ENCODE results near the gene SUCLG2. TPM values are rescaled to one million over a fixed set of nuclear protein-coding genes. Genes with fewer than 3 reads are reported as not detected.

SUCLG2 gene
- total RNA-seq, 1 experiment from 2014 or later = 38.5 TPM

DNA sequence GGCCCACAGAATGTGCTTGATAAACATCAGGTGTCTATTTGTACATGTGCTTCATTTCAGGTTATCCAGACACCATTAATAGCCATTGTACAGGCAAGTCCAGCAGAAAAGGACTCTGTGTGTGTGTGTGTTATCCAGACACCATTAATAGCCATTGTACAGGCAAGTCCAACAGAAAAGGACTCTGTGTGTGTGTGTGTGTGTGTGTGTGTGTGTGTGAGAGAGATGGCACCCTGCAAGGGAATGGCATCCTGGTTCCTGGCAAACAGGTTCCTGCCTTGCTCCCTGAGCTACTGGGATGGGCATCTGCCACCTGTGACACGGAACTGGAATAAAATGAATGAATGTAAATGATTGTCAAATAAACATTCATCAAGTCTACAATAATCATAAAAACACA lies 11.7 kb downstream of the SUCLG2 start:
- no peak overlapping the region for H3K4ac ChIP-seq (ENCODE audit: low read depth, low read length)
- no peaks in the 10 kb centered on the region for H3K79me2 ChIP-seq (ENCODE audit: insufficient read depth, low read length)
- no peak overlapping the region for H3K27ac Mint-ChIP-seq
- H4K91ac ChIP-seq (ENCODE audit: insufficient read length, low read depth, low read length) = no peak overlapping the region
- H3K9me3 ChIP-seq (ENCODE audit: control insufficient read depth, low read depth, low read length) = no peaks in the 10 kb centered on the region
- no peak overlapping the region for H3K4me2 ChIP-seq (ENCODE audit: insufficient read depth, insufficient read length, low read length)
- H3T11ph ChIP-seq (ENCODE audit: low read length) = no peak overlapping the region
- H3K4me1 Mint-ChIP-seq = no peaks in the 10 kb centered on the region
- no peak overlapping the region for H3K9ac ChIP-seq (ENCODE audit: extremely low read depth, insufficient read length, low read length)
- H2BK15ac ChIP-seq (ENCODE audit: low read depth, low read length) = no peak overlapping the region
- H3K9me3 Mint-ChIP-seq = no peaks in the 10 kb centered on the region; a peak in 1 of 5 replicates
- H3K14ac ChIP-seq (ENCODE audit: insufficient read depth, low read length) = no peak overlapping the region
- no peak overlapping the region for H2BK12ac ChIP-seq (ENCODE audit: insufficient read length, low read depth, low read length)
- H2AFZ ChIP-seq (ENCODE audit: low read length) = no peak overlapping the region
- H3K79me1 ChIP-seq (ENCODE audit: insufficient read depth, low read depth, low read length, poor library complexity, severe bottlenecking) = no peaks in the 10 kb centered on the region
- peaks cover 0 to 6% (median 6%) of the 10 kb centered on the region in 3 experiments; a peak in 4 of 7 replicates for H3K36me3 Mint-ChIP-seq (ENCODE audit: insufficient read depth in 1 of 3, low read depth in 3 of 3)
- H3K27ac ChIP-seq (ENCODE audit: insufficient read length, low read depth, low read length) = no peak overlapping the region
- no peak overlapping the region for H3K18ac ChIP-seq (ENCODE audit: insufficient read length, low read depth, low read length)
- no peak overlapping the region for H2BK20ac ChIP-seq (ENCODE audit: low read depth, low read length, poor library complexity, severe bottlenecking)
- no peaks in the 10 kb centered on the region for H3K23me2 ChIP-seq (ENCODE audit: insufficient read length, low read depth, low read length, poor library complexity, severe bottlenecking)
- H4K5ac ChIP-seq (ENCODE audit: insufficient read length, low read depth, low read length) = no peak overlapping the region
- TF ChIP-seq, protein P1, sequence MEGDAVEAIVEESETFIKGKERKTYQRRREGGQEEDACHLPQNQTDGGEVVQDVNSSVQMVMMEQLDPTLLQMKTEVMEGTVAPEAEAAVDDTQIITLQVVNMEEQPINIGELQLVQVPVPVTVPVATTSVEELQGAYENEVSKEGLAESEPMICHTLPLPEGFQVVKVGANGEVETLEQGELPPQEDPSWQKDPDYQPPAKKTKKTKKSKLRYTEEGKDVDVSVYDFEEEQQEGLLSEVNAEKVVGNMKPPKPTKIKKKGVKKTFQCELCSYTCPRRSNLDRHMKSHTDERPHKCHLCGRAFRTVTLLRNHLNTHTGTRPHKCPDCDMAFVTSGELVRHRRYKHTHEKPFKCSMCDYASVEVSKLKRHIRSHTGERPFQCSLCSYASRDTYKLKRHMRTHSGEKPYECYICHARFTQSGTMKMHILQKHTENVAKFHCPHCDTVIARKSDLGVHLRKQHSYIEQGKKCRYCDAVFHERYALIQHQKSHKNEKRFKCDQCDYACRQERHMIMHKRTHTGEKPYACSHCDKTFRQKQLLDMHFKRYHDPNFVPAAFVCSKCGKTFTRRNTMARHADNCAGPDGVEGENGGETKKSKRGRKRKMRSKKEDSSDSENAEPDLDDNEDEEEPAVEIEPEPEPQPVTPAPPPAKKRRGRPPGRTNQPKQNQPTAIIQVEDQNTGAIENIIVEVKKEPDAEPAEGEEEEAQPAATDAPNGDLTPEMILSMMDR (conservative IDR thresholded peaks at IDR 0.05) = no peak
- DNase-seq = no peak
- no peak overlapping the region for H4K8ac ChIP-seq (replicated peaks; ENCODE audit: insufficient read length, low read depth, low read length)
- no peak overlapping the region for H2BK120ac ChIP-seq (ENCODE audit: low read depth, low read length, poor library complexity, severe bottlenecking)
- H2BK5ac ChIP-seq (ENCODE audit: insufficient read length, low read length) = no peak overlapping the region
- no peaks in the 10 kb centered on the region for H3K4me1 ChIP-seq (ENCODE audit: insufficient read depth, low read length)
- H3K27me3 ChIP-seq (ENCODE audit: insufficient read depth, low read length) = no peaks in the 10 kb centered on the region
- no peak overlapping the region for H3K56ac ChIP-seq (ENCODE audit: insufficient read length, low read depth, low read length)
- no peak overlapping the region for H3K4me3 Mint-ChIP-seq
- H2AK5ac ChIP-seq (ENCODE audit: insufficient read length, low read length) = no peak overlapping the region
- H4K20me1 ChIP-seq (ENCODE audit: control insufficient read depth, insufficient read depth, insufficient read length) = no peaks in the 10 kb centered on the region
- no CpG with 5 or more reads among the region's 1 CpG for WGBS (ENCODE audit: extremely low coverage, insufficient read length, low lambda C conversion rate)
- H3K27me3 Mint-ChIP-seq (ENCODE audit: low read depth) = no peaks in the 10 kb centered on the region
- no peak overlapping the region for H3K23ac ChIP-seq (ENCODE audit: insufficient read length, low read depth, low read length)

Data from H9 (cell line).